Spleen (tissue), 7 donors: ENCODE measurements around the gene FUT8.

Experiments
- CTCF ChIP-seq, 11 experiments: fragments of 200-600 bp in 7 of 11; fragments of 450-650 bp in 4 of 11; sonication (generic) in 4 of 11; IDR thresholded peaks in 8 of 11; conservative IDR thresholded peaks in 3 of 11; 1 replicate in 7 of 11; 2 replicates in 4 of 11; pipeline versions ENCODE4 v1.4.0 to v1.8.0; 2016 to 2021; ENCODE audit warnings: antibody characterized with exemption in 11 of 11, inconsistent platforms in 4 of 11, mild to moderate bottlenecking in 1 of 11
- POLR2A ChIP-seq, 3 donors: fragments of 450-650 bp; IDR thresholded peaks; one replicate each; pipeline ENCODE4 v1.5.1; 2017; ENCODE audit warnings: antibody characterized with exemption in 3 of 3, mild to moderate bottlenecking in 1 of 3
- donor health status: DM: no; HTN: no; CAD: no; lungs with moderate emphysema.
- donor health status: DM: no; HTN: no; CAD: no.
- donor health status: DM: no; HTN: no; CAD: no.

GRCh38 chr14:65581378-65581777, 168.8 kb downstream of the FUT8 start:
- TF ChIP-seq CTCF (IDR thresholded peaks at IDR 0.05 in 8 of 11, conservative IDR thresholded peaks at IDR 0.05 in 3 of 11) (no peak), POLR2A (IDR thresholded peaks at IDR 0.05) (no peak)
